Pons (tissue), 1 donor: ENCODE measurements around the gene PKP4.
"Not testable (repeated sequence)": the region's sequence is repeated elsewhere in the genome, so short reads cannot be mapped to it uniquely, and the experiment has no call there.

Source experiments
- DNase-seq: peaks from one replicate; pipeline ENCODE4 v3.0.0-alpha.2; 2016; ENCODE audit warnings: low spot score

Gene PKP4

DNA sequence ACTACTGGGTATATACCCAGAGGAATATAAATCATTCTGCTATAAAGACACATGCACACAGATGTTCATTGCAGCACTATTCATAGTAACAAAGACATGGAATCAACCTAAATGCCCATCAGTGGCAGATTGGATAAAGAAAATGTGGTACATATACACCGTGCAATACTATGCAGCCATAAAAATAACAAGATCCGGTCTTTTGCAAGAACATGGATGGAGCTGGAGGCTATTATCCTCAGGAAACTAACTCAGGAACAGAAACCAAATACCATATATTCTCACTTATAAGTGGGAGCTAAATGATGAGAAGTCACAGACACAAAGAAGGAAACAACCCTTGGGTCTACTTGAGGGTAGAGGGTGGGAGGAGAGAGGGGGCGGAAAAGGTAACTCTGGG lies 16.5 kb downstream of the PKP4 start:
- DNase-seq, result not testable (repeated sequence)

DNA sequence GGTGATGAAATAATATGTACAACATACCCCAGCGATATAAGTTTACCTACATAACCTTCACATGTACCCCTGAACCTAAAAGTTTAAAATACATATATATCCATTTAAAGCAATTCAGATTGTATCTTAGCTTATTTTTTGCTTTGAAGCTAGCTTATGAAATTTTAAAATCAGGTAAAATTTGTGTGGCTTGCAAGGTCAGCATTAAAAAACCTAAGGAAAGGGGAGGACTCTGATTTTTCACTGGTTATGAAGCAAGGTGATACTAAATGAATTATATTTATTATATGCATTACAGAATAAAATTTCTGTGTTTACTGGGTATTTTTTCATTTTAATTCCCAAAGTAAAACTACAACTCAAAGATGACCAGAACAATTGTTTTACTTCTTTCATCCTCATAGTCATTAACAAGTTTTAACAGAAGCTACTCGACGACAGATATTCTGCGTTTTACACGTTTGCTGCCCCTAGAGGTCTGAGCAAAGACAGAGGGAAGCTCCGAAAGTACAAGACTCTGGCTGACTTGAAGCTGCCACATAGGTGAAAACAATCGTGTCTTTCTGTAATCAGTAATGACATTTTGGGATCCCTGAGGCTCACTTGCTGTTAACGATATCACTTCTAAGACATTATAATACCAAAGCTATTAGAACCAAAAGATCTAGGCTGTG lies 17.1 kb downstream of the PKP4 start:
- no peak for DNase-seq

DNA sequence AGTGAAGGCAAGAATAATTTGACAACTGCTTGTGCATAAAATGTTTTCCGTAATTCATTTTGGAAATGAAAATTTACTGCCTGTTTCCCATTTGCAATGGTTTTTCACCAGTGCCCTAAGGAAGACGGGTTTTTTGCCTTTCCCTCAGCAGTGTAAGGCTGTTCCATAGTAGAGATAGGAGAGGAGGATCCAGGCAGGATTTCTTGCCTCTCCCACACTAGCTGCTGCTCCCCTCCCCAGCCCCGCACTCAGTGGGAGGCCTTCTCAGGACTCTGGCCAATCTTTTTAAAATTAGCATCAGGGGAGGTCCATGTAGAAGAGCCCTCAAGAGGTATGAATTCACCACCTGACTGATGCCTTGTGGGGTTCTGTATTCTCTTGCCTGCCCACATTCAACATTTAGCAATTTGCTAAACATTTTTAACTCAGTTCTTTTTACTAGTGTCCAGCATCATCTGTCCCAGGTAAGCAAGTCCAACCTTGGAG lies 17.8 kb downstream of the PKP4 start:
- not testable (repeated sequence) for DNase-seq

- DNase-seq, result no peak
Observed at GRCh38 chr2:158477202-158477601, 20.4 kb downstream of the PKP4 start.

DNA sequence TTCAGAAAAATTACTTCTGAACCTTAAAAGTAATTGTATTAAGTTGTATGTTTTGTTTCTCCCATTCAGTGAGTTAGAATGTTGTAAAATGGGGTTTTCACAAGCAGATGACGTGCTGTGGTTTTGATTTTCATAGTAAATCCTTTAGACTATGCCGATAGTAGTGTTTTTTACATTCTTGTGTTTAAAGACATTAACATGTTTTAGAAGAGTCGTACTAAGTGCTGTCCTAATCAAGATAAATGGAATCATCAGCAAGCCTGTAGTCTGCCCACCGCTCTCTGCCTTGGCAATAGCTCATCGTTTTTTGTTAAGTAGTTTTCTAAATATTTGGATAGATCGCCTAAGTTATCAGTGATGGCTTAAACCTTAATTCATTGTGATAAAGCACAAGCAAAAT lies 21.5 kb downstream of the PKP4 start:
- DNase-seq, result no peak

DNA sequence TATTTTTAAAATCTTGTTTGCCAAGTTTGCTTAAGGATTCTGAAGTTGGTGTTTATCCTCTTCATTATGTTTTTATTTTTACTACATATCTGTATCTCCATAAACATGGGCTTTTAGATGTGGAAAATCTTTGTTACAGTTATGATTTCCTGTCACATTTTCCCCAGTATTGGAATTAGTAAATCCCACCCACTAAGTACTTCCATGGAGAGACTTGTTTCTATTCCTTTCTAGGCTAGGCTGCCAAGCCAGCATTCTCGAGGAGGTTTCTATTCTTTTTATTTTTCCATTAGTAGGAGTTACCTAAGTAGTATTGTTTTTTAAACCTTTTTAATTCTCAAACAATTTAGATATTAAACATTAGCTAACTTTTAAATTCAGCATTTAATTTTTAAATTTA lies 22.1 kb downstream of the PKP4 start:
- no peak for DNase-seq

DNA sequence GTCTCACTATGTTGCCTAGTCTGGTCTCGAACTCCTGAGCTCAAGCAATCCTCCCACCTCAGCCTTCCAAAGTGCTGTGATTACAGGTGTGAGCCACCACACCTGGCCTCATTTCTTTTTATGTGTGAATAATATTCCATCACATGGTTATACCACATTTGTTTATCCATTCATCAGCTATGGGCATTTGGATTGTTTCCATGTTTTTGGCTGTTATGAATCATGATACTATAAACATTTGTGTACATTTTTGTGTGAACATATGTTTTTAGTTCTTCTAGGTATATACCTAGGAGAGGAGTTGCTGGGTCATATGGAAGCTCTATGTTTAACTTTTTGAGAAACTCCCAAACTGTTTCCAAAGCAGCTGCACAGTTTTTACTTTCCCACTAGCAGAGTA lies 24.4 kb downstream of the PKP4 start:
- DNase-seq, result no peak

GRCh38 chr2:158482594-158482993 lies 25.8 kb downstream of the PKP4 start:
- DNase-seq, result no peak

- peak; percentile 56 for DNase-seq
Observed at GRCh38 chr2:158484892-158485556, 28.3 kb downstream of the PKP4 start.

DNA sequence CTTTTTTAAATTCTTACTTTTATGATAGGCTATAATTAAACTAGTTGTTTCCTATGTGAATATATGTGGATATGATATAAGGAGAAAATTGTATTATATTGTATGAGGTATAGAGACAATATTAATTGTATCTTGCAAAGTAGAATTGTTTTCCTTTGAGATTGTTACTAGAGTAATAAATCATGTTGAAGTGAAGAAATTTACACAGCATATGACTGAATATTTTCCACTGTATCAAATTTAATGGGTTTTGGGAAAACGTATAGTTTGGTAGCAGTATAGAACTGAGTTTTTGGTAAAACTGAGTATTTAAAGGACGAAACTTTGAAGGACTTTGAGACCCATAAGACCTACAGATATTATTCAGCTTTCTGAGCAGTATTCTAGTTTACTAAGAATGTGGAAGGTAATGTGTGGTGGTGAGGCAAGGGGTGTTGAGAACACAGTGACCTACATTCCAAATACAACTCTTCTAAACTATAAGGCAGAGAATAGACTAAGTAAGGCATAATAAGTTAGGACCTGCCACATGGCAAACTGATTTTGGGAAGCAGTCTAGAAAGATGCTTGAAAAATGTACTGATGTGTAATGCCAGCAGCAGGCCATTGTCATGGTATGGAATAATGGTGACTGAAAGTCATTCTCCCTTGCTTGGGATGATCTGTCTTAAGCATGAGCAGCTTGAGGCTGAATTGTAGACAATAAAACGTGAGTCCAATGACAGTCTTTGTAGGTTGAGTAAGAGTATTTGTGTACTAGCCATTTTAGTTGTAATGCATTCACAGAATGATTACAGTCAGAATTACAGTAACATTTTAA lies 29.6 kb downstream of the PKP4 start:
- DNase-seq, result no peak

- no peak for DNase-seq
Observed at GRCh38 chr2:158486970-158487325, 30.2 kb downstream of the PKP4 start.

DNA sequence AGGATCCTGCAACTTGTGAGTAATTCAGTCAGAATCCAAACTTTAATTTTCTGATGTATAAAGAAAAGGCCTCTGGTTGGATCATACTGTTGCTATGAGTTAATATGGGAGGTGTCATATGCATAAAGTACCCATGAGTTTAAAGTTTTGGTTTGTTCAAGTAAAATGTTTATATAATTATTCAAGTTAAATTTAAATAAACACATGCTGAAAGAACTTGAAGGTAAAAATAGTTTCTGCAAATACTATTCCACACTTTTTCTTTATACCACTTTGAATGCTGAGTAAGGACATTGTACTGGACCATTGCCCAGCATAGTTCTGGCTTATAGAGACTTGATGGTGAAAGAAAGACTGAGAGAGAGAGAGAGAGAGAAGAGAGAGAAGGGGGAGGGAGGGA lies 30.7 kb downstream of the PKP4 start:
- peak; percentile 64 for DNase-seq

- DNase-seq, result no peak
Observed at GRCh38 chr2:158488442-158489216, 31.9 kb downstream of the PKP4 start.

GRCh38 chr2:158489366-158490112 lies 32.8 kb downstream of the PKP4 start:
- no peak for DNase-seq

- DNase-seq, result no peak
Observed at GRCh38 chr2:158491072-158491471, 34.3 kb downstream of the PKP4 start.

GRCh38 chr2:158493458-158493857 lies 36.7 kb downstream of the PKP4 start:
- DNase-seq, result no peak

GRCh38 chr2:158495175-158495574 lies 38.4 kb downstream of the PKP4 start:
- no peak for DNase-seq

DNA sequence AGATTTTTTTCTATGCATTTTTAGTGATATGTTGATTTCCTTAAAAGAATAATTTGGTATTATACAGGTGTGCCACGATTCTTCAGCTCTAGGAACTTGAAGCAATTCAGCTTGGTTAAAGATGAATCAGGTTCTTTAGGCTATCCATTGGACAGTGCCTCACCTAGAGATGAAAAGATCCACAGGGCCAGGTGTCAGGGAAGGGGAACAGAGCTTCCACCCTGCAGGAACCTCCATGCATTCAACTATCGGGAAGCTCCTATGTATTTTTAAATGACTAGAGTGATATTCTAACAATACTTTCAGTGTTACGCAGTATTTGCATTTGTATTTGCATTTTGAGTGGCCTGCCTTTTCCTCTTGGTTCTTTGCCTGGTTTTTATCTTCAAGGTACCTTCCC lies 40.2 kb downstream of the PKP4 start:
- no peak for DNase-seq

GRCh38 chr2:158497486-158497885 lies 40.7 kb downstream of the PKP4 start:
- no peak for DNase-seq

DNA sequence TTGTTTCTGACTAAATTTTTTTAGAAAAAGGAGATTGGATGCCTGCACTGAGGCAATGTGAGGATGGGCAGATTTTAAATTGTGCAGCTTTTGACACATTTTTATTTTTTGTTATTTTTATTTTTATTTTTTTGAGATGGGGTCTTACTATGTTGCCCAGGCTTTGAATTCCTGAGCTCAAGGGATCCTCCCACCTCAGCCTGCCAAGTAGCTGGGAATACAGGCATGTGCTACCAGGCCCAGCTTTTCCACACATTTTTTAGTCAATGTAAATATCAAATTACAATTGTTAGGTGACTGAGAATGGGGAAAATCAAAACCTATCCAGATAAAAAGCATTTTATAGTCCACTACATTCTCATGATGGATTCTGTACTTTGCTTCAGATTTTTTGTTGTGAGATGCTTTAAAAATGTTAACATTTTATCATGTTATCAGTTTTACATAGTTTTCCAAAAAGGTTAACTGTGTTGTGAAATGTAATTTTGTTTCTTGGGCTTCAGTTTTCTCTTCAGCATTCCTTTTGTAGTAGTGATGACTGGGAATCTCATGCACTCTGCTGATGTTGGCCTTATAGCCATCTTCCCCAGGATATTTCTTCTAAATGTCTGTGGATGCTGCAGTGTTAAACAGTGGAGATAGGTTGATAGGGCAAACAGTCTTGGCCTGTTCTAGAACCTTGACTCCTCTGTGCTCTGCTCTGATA lies 41.4 kb downstream of the PKP4 start:
- no peak for DNase-seq

- no peak for DNase-seq
Observed at GRCh38 chr2:158498749-158499136, 42.0 kb downstream of the PKP4 start.
